WTC11 (cell line): ENCODE data around the gene KRT79.
"Not testable (repeated sequence)": the region's sequence is repeated elsewhere in the genome, so short reads cannot be mapped to it uniquely, and the experiment has no call there.

ENCODE experiments used
- AFF4 ChIP-seq: sonication (generic); formaldehyde crosslinking; IDR thresholded peaks from 2 replicates; pipeline ENCODE4 v1.8.1; 2023; ENCODE audit warnings: mild to moderate bottlenecking, missing genetic modification reagents, borderline replicate concordance
- ATF2 ChIP-seq: sonication (generic); formaldehyde crosslinking; IDR thresholded peaks from 2 replicates; pipeline ENCODE4 v1.8.1; 2022; ENCODE audit warnings: low read depth, missing genetic modification reagents, borderline replicate concordance
- CTCF ChIP-seq: fragments of 200-600 bp; IDR thresholded peaks from 2 replicates; pipeline ENCODE4 v1.8.0; 2022; ENCODE audit warnings: antibody characterized with exemption
- E2F1 ChIP-seq: sonication (generic); formaldehyde crosslinking; IDR thresholded peaks from 2 replicates; pipeline ENCODE4 v1.8.0; 2022; ENCODE audit warnings: mild to moderate bottlenecking, missing genetic modification reagents
- EMX1 ChIP-seq: fragments of 250-450 bp; sonication (Bioruptor Pico); IDR thresholded peaks from 2 replicates; pipeline ENCODE4 v1.8.0; 2021; ENCODE audit warnings: mild to moderate bottlenecking
- GABPB1 ChIP-seq: sonication (generic); formaldehyde crosslinking; IDR thresholded peaks from 2 replicates; pipeline ENCODE4 v1.8.1; 2023; ENCODE audit warnings: mild to moderate bottlenecking, missing genetic modification reagents
- MAX ChIP-seq: sonication (generic); formaldehyde crosslinking; IDR thresholded peaks from 2 replicates; pipeline ENCODE4 v1.8.0; 2022; ENCODE audit warnings: mild to moderate bottlenecking, missing genetic modification reagents
- PREB ChIP-seq: sonication (generic); formaldehyde crosslinking; IDR thresholded peaks from 2 replicates; pipeline ENCODE4 v1.8.1; 2022; ENCODE audit warnings: mild to moderate bottlenecking, missing genetic modification reagents, moderate library complexity, borderline replicate concordance
- TEAD4 ChIP-seq: sonication (generic); formaldehyde crosslinking; IDR thresholded peaks from 2 replicates; pipeline ENCODE4 v1.8.0; 2022; ENCODE audit warnings: mild to moderate bottlenecking, missing genetic modification reagents
- ZBTB21 ChIP-seq: sonication (generic); formaldehyde crosslinking; IDR thresholded peaks from 2 replicates; pipeline ENCODE4 v1.8.1; 2023; ENCODE audit warnings: mild to moderate bottlenecking, missing genetic modification reagents, borderline replicate concordance
- ZNF281 ChIP-seq: sonication (generic); formaldehyde crosslinking; IDR thresholded peaks from 2 replicates; pipeline ENCODE4 v1.8.0; 2023; ENCODE audit warnings: mild to moderate bottlenecking, missing genetic modification reagents
- ZNF416 ChIP-seq: fragments of 250-450 bp; sonication (Bioruptor Pico); IDR thresholded peaks from 2 replicates; pipeline ENCODE4 v1.9.0; 2021; ENCODE audit warnings: mild to moderate bottlenecking, inconsistent platforms
- ZNF423 ChIP-seq: fragments of 250-450 bp; sonication (Bioruptor Pico); IDR thresholded peaks from 2 replicates; pipeline ENCODE4 v2.1.2; 2022; ENCODE audit warnings: mild to moderate bottlenecking, moderate library complexity

- not testable (repeated sequence) for TF ChIP-seq CTCF; ZNF416; E2F1 (CRISPR knock-in tag); AFF4 (CRISPR knock-in tag); ZBTB21 (CRISPR knock-in tag); ATF2; ZNF423 (CRISPR knock-in tag); GABPB1 (CRISPR knock-in tag); EMX1 (CRISPR knock-in tag); TEAD4; PREB (CRISPR knock-in tag); MAX (CRISPR knock-in tag); ZNF281 (CRISPR knock-in tag)
These were observed 38.8 kb downstream of the KRT79 start for GRCh38 chr12:52795332-52795674.
